GM21381 (cell line): ENCODE data around the gene GJB3.
"Not testable (repeated sequence)": the region's sequence is repeated elsewhere in the genome, so short reads cannot be mapped to it uniquely, and the experiment has no call there.

Source experiments
- ATAC-seq: cut with Tn5 transposase; IDR thresholded peaks from one replicate; pipeline ENCODE4 v1.9.1; 2021; ENCODE audit warnings: mild to moderate bottlenecking, moderate library complexity; ENCODE audit not compliant: unreplicated experiment

Gene GJB3

DNA sequence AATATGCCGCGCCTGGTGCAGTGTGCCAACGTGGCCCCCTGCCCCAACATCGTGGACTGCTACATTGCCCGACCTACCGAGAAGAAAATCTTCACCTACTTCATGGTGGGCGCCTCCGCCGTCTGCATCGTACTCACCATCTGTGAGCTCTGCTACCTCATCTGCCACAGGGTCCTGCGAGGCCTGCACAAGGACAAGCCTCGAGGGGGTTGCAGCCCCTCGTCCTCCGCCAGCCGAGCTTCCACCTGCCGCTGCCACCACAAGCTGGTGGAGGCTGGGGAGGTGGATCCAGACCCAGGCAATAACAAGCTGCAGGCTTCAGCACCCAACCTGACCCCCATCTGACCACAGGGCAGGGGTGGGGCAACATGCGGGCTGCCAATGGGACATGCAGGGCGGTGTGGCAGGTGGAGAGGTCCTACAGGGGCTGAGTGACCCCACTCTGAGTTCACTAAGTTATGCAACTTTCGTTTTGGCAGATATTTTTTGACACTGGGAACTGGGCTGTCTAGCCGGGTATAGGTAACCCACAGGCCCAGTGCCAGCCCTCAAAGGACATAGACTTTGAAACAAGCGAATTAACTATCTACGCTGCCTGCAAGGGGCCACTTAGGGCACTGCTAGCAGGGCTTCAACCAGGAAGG is 4.3 kb downstream of the GJB3 start:
- no peak for ATAC-seq

DNA sequence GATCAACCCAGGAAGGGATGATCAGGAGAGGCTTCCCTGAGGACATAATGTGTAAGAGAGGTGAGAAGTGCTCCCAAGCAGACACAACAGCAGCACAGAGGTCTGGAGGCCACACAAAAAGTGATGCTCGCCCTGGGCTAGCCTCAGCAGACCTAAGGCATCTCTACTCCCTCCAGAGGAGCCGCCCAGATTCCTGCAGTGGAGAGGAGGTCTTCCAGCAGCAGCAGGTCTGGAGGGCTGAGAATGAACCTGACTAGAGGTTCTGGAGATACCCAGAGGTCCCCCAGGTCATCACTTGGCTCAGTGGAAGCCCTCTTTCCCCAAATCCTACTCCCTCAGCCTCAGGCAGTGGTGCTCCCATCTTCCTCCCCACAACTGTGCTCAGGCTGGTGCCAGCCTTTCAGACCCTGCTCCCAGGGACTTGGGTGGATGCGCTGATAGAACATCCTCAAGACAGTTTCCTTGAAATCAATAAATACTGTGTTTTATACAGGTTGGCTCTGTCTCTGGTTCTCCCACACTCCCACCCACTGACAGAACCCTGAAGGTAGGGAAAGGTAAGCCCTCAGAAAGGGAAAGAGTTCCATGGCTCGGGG is 5.0 kb downstream of the GJB3 start:
- no peak for ATAC-seq

DNA sequence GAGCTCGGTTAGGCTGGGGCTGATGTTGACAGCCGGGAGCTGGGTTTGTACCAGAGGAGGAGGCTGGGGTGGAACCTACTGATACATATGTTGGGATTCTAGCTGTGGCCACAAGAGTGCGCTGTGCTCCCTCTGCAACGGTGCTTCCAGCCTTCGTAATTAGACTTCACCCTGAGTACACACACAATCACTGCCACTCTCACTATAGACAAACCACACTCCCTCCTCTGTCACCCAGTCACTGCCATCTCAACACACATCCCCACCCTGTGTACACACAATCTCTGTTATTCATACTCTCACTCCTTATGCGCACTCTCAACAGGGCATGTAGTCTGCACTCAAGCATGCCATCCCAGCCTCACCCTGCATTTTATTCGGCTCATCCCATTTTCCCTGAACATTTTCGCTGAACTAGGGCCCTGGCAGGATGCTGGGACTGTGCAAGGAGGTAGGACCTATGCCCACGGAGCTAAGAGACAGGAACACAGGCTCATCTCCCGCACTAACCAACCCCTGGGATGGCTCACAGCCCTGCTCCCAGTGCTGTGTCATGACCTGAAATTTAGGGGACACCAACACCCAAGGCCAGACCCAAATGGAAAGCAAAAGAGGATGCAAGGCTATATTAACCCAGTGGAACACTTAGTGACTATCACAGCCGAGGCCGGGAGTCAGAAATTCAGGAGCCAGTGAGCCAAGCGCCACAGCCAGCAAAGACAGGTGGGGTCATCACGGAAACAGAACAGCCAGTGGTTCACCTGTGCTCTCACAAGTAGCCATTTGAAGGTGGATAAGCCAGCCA is 5.7 kb downstream of the GJB3 start:
- ATAC-seq: peak; percentile 80

- no peak for ATAC-seq
These were observed 6.7 kb downstream of the GJB3 start for GRCh38 chr1:34787461-34788420.

GRCh38 chr1:34790985-34791384 is 10.0 kb downstream of the GJB3 start:
- ATAC-seq: no peak

DNA sequence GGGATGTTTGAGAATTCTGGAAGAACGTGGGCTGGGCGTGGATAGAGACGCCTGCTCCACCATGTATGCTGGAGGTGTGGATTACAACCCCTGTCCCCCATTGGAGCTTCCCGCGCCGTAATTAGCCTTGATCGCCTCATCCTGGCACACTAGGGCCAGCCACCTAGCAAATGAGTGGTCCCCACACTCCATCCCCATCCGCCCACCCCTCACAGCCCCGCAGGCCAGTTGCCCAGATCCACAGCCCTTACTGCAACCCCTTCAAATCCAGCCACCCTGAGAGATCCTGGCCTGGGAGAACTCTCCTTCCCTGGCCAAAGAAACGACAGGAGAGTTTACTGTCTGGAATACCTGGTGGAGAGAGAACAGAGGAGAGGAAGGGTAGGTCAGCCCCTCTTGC is 11.4 kb downstream of the GJB3 start:
- no peak for ATAC-seq

GRCh38 chr1:34792868-34793727 is 12.1 kb downstream of the GJB3 start, which contains the start of gene GJA4:
GJA4 (plus strand) TSS chr1:34792999; CDS start chr1:34794214, 1,215 bp downstream.
- no peak for ATAC-seq

DNA sequence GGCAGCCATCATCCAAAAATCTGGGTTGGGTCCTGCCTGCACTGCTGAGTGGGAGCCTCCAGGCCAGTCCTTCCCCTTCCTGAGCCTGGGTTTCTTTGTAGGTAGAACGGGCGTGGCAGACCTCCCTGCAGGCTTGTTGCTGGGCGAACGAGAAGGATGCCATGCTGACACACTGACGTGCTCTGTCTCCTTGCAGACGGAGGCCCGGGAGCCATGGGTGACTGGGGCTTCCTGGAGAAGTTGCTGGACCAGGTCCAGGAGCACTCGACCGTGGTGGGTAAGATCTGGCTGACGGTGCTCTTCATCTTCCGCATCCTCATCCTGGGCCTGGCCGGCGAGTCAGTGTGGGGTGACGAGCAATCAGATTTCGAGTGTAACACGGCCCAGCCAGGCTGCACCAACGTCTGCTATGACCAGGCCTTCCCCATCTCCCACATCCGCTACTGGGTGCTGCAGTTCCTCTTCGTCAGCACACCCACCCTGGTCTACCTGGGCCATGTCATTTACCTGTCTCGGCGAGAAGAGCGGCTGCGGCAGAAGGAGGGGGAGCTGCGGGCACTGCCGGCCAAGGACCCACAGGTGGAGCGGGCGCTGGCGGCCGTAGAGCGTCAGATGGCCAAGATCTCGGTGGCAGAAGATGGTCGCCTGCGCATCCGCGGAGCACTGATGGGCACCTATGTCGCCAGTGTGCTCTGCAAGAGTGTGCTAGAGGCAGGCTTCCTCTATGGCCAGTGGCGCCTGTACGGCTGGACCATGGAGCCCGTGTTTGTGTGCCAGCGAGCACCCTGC is 13.2 kb downstream of the GJB3 start:
- ATAC-seq: no peak

GRCh38 chr1:34794790-34795180 is 13.8 kb downstream of the GJB3 start:
- ATAC-seq: no peak

- ATAC-seq: no peak
These were observed 14.9 kb downstream of the GJB3 start for GRCh38 chr1:34795916-34796315.

GRCh38 chr1:34796990-34797389 is 16.0 kb downstream of the GJB3 start:
- ATAC-seq: no peak

DNA sequence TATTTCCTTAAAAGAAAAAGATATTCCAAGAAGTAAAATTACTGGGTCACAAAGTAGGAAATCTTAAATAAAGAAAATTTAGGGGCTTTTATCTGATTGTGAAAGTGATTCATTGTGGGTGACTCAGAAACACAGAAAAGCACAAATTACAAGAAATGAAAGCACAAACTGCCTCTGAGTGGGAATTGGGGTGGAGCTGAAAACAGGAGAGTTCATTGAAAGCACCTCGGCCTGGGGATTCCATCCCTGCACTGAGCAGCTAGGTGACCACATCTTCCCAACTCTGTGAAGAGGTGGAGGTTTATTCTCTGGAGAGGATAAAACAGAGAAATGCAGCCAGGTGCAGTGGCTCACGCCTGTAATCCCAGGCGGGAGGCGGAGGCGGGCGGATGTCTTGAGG is 19.2 kb downstream of the GJB3 start:
- ATAC-seq: no peak

DNA sequence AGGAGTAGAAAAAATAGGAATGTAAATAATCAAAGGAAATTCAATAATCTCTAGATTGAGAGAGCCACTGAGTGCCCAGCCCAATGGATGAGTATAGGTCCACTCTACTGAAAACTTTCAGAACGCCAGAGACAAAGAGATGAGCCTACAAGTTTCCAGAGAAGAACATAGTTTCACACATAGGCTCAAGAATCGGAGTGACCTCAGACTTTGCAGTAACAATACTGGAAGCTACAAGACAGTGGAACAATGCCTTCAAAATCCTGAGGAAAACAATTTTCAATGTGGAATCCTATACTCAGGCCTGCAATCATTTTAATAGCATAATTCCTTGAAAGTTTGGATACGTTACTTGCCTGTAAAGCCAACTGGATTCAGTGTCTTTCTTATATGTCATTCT is 22.8 kb downstream of the GJB3 start:
- ATAC-seq: no peak

DNA sequence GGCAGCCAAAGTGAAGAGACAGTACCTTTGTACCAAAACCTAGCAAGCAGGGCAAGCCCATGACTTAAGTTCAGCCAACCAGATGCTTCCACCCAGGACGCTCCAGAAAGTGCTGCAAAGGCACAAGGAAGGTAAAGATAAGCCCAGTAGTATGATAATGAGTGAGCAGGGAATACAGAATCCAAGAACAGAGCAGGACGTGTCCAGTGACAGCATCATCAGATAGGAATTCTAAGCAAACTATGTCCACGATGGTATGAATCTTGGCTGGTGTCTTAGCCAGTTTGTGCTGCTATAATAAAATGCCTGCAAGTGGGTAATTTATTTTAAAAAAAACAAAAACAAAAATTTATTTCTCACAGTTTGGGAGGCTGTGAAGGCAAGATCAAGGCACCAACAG is 25.4 kb downstream of the GJB3 start:
- ATAC-seq: no peak

DNA sequence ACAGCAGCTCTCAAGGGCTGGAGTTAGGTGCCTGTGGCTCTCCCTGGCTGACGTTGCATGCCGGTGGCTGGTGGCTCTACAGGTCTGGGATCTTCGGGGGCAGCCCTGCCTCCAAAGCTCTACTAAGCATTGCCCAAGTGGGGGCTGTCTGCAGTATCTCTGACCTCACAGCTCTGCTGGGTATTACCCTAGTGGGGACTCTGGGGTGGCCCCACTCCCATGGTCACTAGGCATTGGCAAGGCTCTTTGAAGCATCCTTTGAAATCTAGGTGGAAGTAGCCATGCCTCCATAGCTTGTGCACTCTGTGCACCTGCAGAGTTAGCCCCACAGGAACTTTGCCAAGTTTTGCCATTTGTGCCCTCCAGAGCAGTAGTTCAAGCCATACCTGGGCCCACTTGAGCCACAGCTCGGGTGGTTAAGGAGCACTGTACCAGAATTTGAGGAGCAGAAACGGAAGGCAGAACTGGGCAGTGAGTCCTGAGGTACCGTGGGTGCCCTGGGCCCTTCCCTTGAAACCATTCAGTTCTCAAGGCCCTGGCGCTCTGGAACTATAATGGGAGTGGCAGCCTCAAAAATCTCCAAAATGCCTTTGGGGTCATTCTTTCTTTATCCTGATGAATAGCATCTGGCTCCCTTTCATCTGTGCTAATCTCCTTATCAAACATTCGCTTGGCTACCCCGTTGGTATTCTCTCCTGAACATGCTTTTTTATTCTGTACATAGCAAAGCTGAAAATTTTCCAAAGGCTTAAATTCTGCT is 27.2 kb downstream of the GJB3 start:
- no peak for ATAC-seq

GRCh38 chr1:34810781-34811180 is 29.8 kb downstream of the GJB3 start:
- not testable (repeated sequence) for ATAC-seq

DNA sequence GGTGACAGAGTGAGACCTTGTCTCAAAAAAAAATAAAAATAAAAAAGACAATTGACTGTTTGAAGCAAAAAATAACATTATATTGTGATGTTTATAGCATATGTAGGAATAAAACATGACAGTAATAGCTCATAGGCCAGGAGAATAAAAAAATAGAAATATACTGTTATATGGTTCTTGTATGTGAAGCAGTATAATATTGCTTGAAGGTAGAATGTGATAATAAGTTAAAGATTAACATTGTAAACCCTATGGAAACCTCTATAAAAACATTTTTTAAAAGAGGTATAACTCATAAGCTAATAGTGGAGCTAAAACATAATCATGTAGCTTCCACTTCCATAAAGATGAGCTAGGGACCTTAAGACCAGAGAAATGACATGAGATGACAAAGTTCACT is 35.3 kb downstream of the GJB3 start:
- ATAC-seq: no peak

- no peak for ATAC-seq
These were observed 35.8 kb downstream of the GJB3 start for GRCh38 chr1:34816778-34817177.
